Peyer's patch (tissue), 4 donors: ENCODE results near the gene MEF2A. TPM values are rescaled to one million over a fixed set of nuclear protein-coding genes. Genes with fewer than 3 reads are reported as not detected.

Source experiments
- DNase-seq, 3 donors: peaks; one replicate each; pipeline ENCODE4 v3.0.0-alpha.2; 2017 to 2019
- H3K27ac ChIP-seq, 4 donors: fragments of 200-600 bp; sonication (generic); one replicate each; pipeline ENCODE4 v1.5.1; 2016 to 2019
- H3K27me3 ChIP-seq, 2 donors: fragments of 200-600 bp; sonication (generic); one replicate each; pipeline ENCODE4 v1.5.1; 2019
- H3K36me3 ChIP-seq, 3 donors: fragments of 200-600 bp; sonication (generic); one replicate each; pipeline ENCODE4 v1.5.1; 2016 to 2019
- H3K4me1 ChIP-seq, 4 donors: fragments of 200-600 bp; sonication (generic); one replicate each; pipeline ENCODE4 v1.5.1; 2016 to 2019
- H3K4me3 ChIP-seq, 4 donors: fragments of 200-600 bp; sonication (generic); 1 replicate in 3 of 4; 2 replicates in 1 of 4; pipeline ENCODE4 v1.5.1; 2016 to 2019; ENCODE audit warnings: mild to moderate bottlenecking in 1 of 4
- H3K9me3 ChIP-seq, 4 donors: fragments of 200-600 bp; sonication (generic); one replicate each; pipeline ENCODE4 v1.5.1; 2016 to 2019; ENCODE audit warnings: mild to moderate bottlenecking in 1 of 4
- CTCF ChIP-seq, 6 experiments: fragments of 450-650 bp in 4 of 6; fragments of 200-600 bp in 2 of 6; sonication (generic) in 1 of 6; IDR thresholded peaks; one replicate each; pipeline ENCODE4 v1.5.1; 2017 to 2019; ENCODE audit warnings: antibody characterized with exemption in 6 of 6, mild to moderate bottlenecking in 3 of 6, moderate library complexity in 1 of 6
- POLR2A ChIP-seq, 2 donors: fragments of 450-650 bp; IDR thresholded peaks; one replicate each; pipeline ENCODE4 v1.5.1; 2017; ENCODE audit warnings: antibody characterized with exemption in 2 of 2, mild to moderate bottlenecking in 2 of 2, moderate library complexity in 2 of 2
- total RNA-seq, 4 donors: library from RNA; depleted of rRNA; stranded (reverse); fragments of >200 nt; gene quantifications; one replicate each; pipeline ENCODE4 v1.1.0, GENCODE V29; 2016

MEF2A gene
- total RNA-seq, 4 donors from 2014 or later, result 34.1 to 94.1 (median 41.4) TPM

DNA sequence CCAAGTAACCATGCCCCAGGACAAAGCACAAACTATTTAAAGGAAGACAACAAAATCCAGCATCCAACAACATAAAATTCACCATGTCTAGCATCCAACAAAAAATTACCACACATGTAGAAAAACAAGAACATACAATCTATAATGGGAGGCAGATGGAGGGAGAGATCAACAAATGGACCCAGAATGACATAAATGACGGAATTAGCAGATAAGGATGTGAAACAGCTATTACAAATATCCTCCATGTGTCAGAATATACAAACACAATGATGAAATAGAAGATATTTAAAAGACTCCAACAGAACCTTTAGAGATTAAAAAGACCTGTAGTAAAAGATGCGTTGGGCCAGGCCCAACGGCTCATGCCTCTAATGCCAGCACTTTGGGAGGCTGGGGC lies 156.6 kb downstream of the MEF2A start:
- H3K27me3 ChIP-seq, result no peaks in the 10 kb centered on the region
- TF ChIP-seq POLR2A (IDR thresholded peaks at IDR 0.05) (no peak), CTCF (IDR thresholded peaks at IDR 0.05) (no peak)
- no peak overlapping the region for H3K4me3 ChIP-seq
- H3K4me1 ChIP-seq, result peaks cover 0 to 3% (median 1%) of the 10 kb centered on the region in 4 donors
- DNase-seq, result no peak
- no peaks in the 10 kb centered on the region for H3K36me3 ChIP-seq
- H3K9me3 ChIP-seq, result no peaks in the 10 kb centered on the region
- no peak overlapping the region for H3K27ac ChIP-seq

DNA sequence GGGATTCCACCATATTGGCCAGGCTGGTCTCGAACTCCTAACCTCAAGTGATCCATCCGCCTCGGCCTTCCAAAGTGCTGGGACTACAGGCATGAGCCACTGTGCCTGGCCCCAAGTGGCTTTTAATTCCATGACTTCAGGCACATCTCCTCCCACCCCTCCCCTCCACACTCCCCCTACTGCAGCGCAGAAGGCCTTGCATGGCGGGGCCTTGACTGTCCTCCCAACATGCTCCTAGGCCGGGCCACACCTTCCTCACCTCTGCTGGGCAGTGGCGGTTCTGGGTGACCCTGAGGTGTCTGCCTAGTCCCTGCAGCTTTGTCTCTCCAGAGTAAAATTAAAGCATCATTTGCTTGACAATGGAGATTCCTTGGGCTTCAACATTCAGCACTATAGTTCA lies 160.5 kb downstream of the MEF2A start:
- no peak overlapping the region for H3K27ac ChIP-seq
- TF ChIP-seq POLR2A (IDR thresholded peaks at IDR 0.05), result no peak
- no peak for TF ChIP-seq CTCF (IDR thresholded peaks at IDR 0.05)
- H3K36me3 ChIP-seq, result peaks cover 0 to 20% (median 0%) of the 10 kb centered on the region in 3 donors
- H3K4me3 ChIP-seq, result no peak overlapping the region
- H3K9me3 ChIP-seq, result no peaks in the 10 kb centered on the region
- no peak for DNase-seq
- peaks cover 0 to 3% (median 0%) of the 10 kb centered on the region in 4 donors for H3K4me1 ChIP-seq
- no peaks in the 10 kb centered on the region for H3K27me3 ChIP-seq

- H3K36me3 ChIP-seq, result peaks cover 0 to 20% (median 0%) of the 10 kb centered on the region in 3 donors
- no peak for DNase-seq
Observed at GRCh38 chr15:99727330-99727729, 161.5 kb downstream of the MEF2A start.

GRCh38 chr15:99727733-99728132 lies 161.9 kb downstream of the MEF2A start:
- TF ChIP-seq POLR2A (IDR thresholded peaks at IDR 0.05) (no peak), CTCF (IDR thresholded peaks at IDR 0.05) (no peak)
- Histone ChIP-seq H3K27me3 (no peaks in the 10 kb centered on the region), H3K36me3 (peaks cover 0 to 20% (median 0%) of the 10 kb centered on the region in 3 donors), H3K4me1 (peaks cover 0 to 11% (median 0%) of the 10 kb centered on the region in 4 donors), H3K27ac (no peak overlapping the region), H3K4me3 (no peak overlapping the region), H3K9me3 (no peaks in the 10 kb centered on the region)
- no peak for DNase-seq

More at GRCh38 chr15:99727330-99727729, 161.5 kb downstream of the MEF2A start:
- no peaks in the 10 kb centered on the region for H3K27me3 ChIP-seq
- no peak overlapping the region for H3K4me3 ChIP-seq
- peaks cover 0 to 11% (median 0%) of the 10 kb centered on the region in 4 donors for H3K4me1 ChIP-seq
- H3K9me3 ChIP-seq, result no peaks in the 10 kb centered on the region
- TF ChIP-seq CTCF (IDR thresholded peaks at IDR 0.05), result no peak
- TF ChIP-seq POLR2A (IDR thresholded peaks at IDR 0.05), result no peak
- H3K27ac ChIP-seq, result no peak overlapping the region

DNA sequence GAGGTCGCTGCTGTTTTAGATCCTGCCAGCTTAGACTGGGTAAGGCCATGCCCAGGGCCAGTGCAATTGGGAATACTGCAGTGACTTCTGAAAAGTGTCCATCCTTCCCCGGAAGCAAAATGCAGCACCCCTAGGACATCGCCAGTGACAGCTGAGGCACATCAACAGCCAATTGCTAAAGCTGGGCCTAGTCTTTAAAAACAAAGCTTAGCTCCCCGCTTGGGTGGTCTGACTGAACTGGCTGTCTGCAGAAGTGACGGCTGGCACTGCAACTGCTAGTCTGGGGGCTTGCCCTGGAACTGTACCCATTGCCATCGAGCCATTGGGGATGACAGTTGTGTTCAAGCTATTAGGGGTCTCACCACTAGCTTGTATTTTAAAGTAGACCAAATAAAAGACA lies 163.1 kb downstream of the MEF2A start:
- Histone ChIP-seq H3K4me1 (peaks cover 0 to 11% (median 1%) of the 10 kb centered on the region in 4 donors), H3K27me3 (no peaks in the 10 kb centered on the region), H3K9me3 (no peaks in the 10 kb centered on the region), H3K27ac (no peak overlapping the region), H3K36me3 (peaks cover 0 to 20% (median 0%) of the 10 kb centered on the region in 3 donors), H3K4me3 (no peak overlapping the region)
- TF ChIP-seq POLR2A (IDR thresholded peaks at IDR 0.05), result no peak
- TF ChIP-seq CTCF (IDR thresholded peaks at IDR 0.05), result no peak
- DNase-seq, result peak in 1 of 3 donors; percentile 41

DNA sequence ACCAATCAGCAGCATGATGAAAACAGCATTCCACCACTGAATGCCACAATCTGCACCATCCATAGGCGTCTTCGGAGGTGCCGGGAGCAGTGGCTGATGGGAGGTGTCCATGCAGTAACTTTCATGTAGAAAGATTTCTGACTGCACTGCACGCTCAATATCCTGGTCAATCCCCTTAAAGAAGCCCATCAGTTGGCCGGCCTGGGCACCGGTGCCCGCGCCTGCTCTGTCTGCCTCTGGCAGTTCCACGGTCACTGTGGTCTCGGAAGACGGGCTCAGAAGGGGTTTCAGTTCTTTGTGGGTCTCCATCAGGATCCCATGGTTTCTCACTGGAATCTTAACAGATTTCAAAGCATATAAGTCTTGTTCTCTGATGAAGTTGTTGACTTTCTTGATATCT lies 163.5 kb downstream of the MEF2A start:
- DNase-seq, result peak in 1 of 3 donors; percentile 40
- Histone ChIP-seq H3K27me3 (no peaks in the 10 kb centered on the region), H3K4me3 (no peak overlapping the region), H3K9me3 (no peaks in the 10 kb centered on the region), H3K36me3 (peaks cover 0 to 20% (median 0%) of the 10 kb centered on the region in 3 donors), H3K4me1 (peaks cover 0 to 11% (median 1%) of the 10 kb centered on the region in 4 donors), H3K27ac (no peak overlapping the region)
- TF ChIP-seq POLR2A (IDR thresholded peaks at IDR 0.05) (no peak), CTCF (IDR thresholded peaks at IDR 0.05) (no peak)
